ENCODE results near the gene OLFML2B.

DNA sequence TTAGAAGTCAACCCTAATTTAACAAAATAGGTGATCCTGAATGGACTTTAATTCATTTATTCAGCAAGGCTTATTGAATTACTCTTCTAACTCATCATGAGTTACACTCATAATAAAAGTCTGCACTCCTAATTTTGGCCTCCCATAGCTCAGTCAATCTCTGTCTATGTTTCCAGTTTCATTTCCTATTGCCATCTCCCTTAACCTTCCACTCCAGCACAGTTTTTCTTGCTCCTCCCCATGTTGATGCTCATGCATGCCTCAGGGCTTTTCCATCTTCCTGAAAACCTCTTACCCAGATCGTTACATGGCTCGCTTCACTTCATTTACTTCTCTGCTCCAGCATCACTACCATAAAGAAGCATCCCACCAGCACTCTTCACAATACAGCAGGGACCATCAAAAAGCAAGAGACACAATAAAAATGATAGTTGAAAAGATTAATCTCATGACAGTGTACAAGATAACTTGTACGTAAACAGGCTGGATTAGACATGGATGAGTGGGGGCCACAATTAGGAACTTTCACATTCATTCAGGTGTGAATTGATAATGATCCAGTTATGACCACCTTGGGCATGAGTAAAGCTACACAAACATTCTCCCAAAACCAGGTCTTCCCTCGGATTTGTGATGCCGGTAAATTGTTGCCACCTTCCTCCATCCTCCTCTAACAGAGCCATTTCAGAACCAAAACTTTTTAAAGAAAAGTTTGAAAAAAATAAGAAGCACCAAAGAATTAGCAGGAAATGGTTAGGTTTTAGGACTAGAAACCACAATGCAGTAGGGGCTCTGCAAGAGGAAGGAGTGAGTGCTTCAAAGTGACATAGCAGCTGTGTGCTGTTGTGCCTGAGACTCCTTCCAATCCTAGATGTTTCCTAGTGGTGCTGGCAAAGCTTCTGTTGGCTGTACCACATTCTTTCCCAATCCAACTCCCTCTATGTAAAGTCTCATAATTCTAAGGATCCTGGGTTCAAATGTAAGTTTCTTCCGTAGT, 89.8 kb downstream of the OLFML2B start:
- TF ChIP-seq CTCF (IDR thresholded peaks at IDR 0.05; ENCODE audit: low read depth, low read length, poor library complexity, severe bottlenecking) (no peak), EZH2phosphoT487 (IDR thresholded peaks at IDR 0.05; ENCODE audit: borderline replicate concordance, low read length) (no peak)
